ENCODE results near the gene C14orf180. TPM values are rescaled to one million over a fixed set of nuclear protein-coding genes. Genes with fewer than 3 reads are reported as not detected.

C14orf180 gene
- total RNA-seq, 1 donor from 2014 or later = 0.14 TPM

GRCh38 chr14:104602933-104603325 is 23.4 kb downstream of the C14orf180 start:
- Histone ChIP-seq H3K27ac (no peak overlapping the region), H3K36me3 (no peaks in the 10 kb centered on the region), H3K4me3 (no peak overlapping the region), H3K27me3 (peaks cover 55% of the 10 kb centered on the region), H3K9me3 (no peaks in the 10 kb centered on the region), H3K4me1 (no peaks in the 10 kb centered on the region)
- TF ChIP-seq CTCF (IDR thresholded peaks at IDR 0.05) = no peak
- ATAC-seq = no peak
- intact Hi-C loops (cut with DNase I) = no loop called here
- DNase-seq = peak; percentile 50

GRCh38 chr14:104603711-104604401 is 24.3 kb downstream of the C14orf180 start:
- TF ChIP-seq CTCF (IDR thresholded peaks at IDR 0.05) = no peak
- Histone ChIP-seq H3K4me3 (no peak overlapping the region), H3K27me3 (peaks cover 55% of the 10 kb centered on the region), H3K27ac (no peak overlapping the region), H3K36me3 (no peaks in the 10 kb centered on the region), H3K9me3 (no peaks in the 10 kb centered on the region), H3K4me1 (no peaks in the 10 kb centered on the region)
- intact Hi-C loops (cut with DNase I) = no loop called here
- DNase-seq = no peak
- no peak for ATAC-seq

DNA sequence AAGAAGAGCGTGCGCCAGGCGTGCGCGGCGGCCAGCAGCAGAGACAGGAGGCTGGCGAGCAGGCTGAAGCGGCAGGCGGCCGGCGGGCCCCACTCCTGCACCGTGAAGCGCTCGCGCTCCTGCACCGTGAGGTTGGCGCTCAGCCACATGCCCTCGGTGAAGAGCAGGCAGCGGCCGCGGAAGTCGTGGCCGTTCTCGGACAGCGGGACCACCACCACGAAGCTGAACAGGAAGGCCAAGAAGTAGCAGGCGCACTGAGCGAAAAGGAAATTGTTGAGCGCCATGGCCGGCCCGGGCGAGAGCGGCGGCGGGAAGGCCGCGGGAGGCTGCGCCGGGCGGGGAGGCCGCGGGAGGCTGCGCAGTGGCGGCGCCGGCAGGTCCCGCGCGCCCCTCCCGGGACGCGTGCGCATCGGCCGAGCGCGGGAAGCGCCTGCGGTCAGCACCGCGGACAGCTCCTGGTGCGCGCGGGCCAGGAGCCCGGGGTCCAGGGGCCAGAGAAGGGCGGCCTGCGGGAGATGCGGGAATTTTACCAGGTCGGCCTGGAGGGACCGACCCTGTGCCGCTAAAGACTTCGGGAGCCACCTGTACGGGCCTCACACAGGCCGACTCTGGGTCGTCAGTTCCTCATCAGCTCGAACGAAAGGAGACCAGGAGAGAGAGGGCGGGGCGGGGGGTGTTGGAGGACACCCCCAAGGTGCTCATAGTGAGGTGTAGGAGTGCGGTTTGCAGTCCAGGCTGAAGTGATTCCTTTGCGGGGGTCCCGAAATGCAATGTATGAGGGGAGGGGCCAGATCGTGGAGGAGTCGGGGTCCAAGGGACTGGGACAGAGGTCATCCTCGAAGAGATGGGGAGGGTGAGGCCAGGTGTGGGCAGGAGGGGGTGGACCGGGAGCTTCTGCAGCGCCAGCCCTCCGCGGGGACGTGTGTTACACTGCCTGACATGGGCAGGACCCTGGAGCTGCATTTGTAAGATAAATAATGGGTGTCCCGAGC is 25.2 kb downstream of the C14orf180 start, which contains the start of gene TMEM179:
TMEM179 (minus strand) TSS at position 315 of the 992 bp plus-strand sequence; CDS start at position 284, 31 bp downstream.
- peak; percentile 60 for ATAC-seq

GRCh38 chr14:104609666-104610065 is 30.1 kb downstream of the C14orf180 start:
- no peak for TF ChIP-seq CTCF (IDR thresholded peaks at IDR 0.05)

More for the DNA sequence above, 25.2 kb downstream of the C14orf180 start, which contains the start of gene TMEM179:
- Histone ChIP-seq H3K4me3 (no peak within 1 kb of the TSS), H3K4me1 (no peaks in the 10 kb centered on the region), H3K9me3 (no peaks in the 10 kb centered on the region), H3K36me3 (no peaks in the 10 kb centered on the region), H3K27me3 (peaks cover 55% of the 10 kb centered on the region), H3K27ac (no peak within 1 kb of the TSS)
- no peak for DNase-seq
- TF ChIP-seq CTCF (IDR thresholded peaks at IDR 0.05) = no peak
- intact Hi-C loops (cut with DNase I) = no loop called here

DNA sequence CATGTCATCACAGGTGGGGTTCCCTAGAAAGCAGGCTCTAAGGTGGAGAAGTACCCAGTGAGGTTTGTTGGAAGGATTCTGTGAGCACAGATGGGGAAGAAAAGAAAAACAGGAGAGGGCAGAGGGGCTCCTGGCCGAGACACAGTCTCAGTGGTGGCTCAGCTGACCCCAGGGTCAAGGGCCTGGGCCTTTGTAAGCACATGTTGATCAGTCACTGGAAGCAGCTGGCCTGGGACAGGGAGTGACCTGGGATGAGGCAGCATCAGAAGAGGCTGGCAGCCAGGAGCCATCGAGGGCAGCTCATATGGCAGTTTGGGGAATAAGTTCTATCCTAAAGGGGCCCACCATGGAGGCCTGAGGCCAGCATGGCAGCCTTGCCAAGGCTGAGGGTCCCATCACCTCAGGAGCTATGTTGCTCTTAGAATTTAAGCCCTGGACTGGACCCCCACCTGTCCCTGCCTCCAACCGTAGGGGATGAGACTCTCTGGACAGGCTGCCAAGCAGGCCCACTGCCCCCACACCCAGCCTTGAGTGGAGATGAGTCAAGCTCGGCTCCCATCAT is 31.3 kb downstream of the C14orf180 start:
- no peak for ATAC-seq
- no peaks in the 10 kb centered on the region for H3K4me1 ChIP-seq
- no peak overlapping the region for H3K4me3 ChIP-seq
- intact Hi-C loops (cut with DNase I) = no loop called here
- DNase-seq = no peak
- H3K27me3 ChIP-seq = peaks cover 5% of the 10 kb centered on the region
- no peak overlapping the region for H3K27ac ChIP-seq
- no peaks in the 10 kb centered on the region for H3K36me3 ChIP-seq
- no peak for TF ChIP-seq CTCF (IDR thresholded peaks at IDR 0.05)
- H3K9me3 ChIP-seq = peaks cover 5% of the 10 kb centered on the region

More at GRCh38 chr14:104609666-104610065, 30.1 kb downstream of the C14orf180 start:
- Histone ChIP-seq H3K27me3 (peaks cover 12% of the 10 kb centered on the region), H3K27ac (no peak overlapping the region), H3K4me3 (no peak overlapping the region), H3K9me3 (no peaks in the 10 kb centered on the region), H3K4me1 (no peaks in the 10 kb centered on the region), H3K36me3 (no peaks in the 10 kb centered on the region)
- DNase-seq (no peak), ATAC-seq (no peak)
- intact Hi-C loops (cut with DNase I) = no loop called here
